ENCODE results near the gene MEGF6. TPM values are rescaled to one million over a fixed set of nuclear protein-coding genes. Genes with fewer than 3 reads are reported as not detected.

Gene MEGF6
- total RNA-seq, 1 experiment from 2014 or later: 65.3 TPM

DNA sequence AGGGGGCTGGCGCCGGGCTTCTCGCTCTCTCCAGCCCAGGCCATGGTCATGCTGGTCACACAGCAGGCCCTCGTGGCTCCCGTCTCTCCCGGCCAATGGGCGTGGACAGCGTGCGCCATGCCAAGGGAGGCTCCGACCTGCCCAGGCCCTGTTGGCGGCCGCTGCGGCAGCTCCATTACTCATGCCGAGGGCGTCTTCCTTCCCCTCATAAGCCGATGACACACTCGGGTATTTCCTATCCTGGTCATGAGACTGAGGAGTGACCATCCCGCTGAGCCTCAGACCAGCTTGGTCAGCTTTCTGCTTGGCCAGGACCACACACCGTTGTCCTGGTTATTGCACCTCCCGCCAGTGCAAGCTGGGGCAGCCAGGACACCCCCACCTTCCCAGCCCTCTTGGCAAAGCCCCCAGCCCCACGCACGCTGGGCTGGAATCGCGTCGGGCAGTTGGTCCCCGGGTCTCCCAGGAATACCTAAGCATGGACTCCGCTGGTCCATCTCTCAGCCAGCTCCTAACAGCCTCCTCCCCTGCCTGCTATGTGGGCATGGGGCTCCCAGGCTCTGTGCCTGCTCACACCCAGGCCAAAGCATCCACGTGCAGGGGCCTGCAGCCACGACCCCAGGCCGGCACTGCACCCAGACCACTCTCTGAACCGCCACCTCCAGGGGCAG lies 107.0 kb downstream of the MEGF6 start:
- H3K36me3 ChIP-seq (ENCODE audit: low read depth): no peaks in the 10 kb centered on the region
- intact Hi-C loops (cut with micrococcal nuclease; ENCODE audit: unreplicated experiment): loop anchor here (1.0 kb wide), 1 partner anchor 39 kb away; no protein-coding TSS in a partner anchor
- ChIA-PET POLR2A (ENCODE audit: unreplicated experiment) (interaction anchor here (0.5 to 0.6 kb wide), 4 partner anchors 23 to 224 kb away, joined by 3 read pairs; no protein-coding TSS in a partner anchor), CTCF (interaction anchor here (0.8 to 1.4 kb wide), 3 partner anchors 13 to 115 kb away, joined by 3 to 6 read pairs (median 5); no protein-coding TSS in a partner anchor)
- peak; percentile 88 to 93 for DNase-seq
- no peaks in the 10 kb centered on the region for H3K79me2 ChIP-seq (ENCODE audit: low read depth)
- BruUV-seq (replicated peaks): no TSS peak
- H3F3A ChIP-seq (ENCODE audit: insufficient read depth, low read depth): peaks cover 19% of the 10 kb centered on the region; the same call in 1 of the 2 replicates
- no peaks in the 10 kb centered on the region for H3K9me3 ChIP-seq (ENCODE audit: insufficient read depth, low read depth)
- H3K27me3 ChIP-seq (ENCODE audit: insufficient read depth, low read depth): no peaks in the 10 kb centered on the region
- H4K20me1 ChIP-seq (ENCODE audit: insufficient read depth): peaks cover 3% of the 10 kb centered on the region
- H3K4me2 ChIP-seq: peak overlapping the region; percentile 54
- H3K4me1 ChIP-seq (replicated peaks; ENCODE audit: insufficient read depth): peaks cover 31% of the 10 kb centered on the region
- peak overlapping the region; percentile 69 for H3K27ac ChIP-seq
- TF ChIP-seq EZH2 (IDR thresholded peaks at IDR 0.05; ENCODE audit: low read depth): no peak
- TF ChIP-seq, protein P1, sequence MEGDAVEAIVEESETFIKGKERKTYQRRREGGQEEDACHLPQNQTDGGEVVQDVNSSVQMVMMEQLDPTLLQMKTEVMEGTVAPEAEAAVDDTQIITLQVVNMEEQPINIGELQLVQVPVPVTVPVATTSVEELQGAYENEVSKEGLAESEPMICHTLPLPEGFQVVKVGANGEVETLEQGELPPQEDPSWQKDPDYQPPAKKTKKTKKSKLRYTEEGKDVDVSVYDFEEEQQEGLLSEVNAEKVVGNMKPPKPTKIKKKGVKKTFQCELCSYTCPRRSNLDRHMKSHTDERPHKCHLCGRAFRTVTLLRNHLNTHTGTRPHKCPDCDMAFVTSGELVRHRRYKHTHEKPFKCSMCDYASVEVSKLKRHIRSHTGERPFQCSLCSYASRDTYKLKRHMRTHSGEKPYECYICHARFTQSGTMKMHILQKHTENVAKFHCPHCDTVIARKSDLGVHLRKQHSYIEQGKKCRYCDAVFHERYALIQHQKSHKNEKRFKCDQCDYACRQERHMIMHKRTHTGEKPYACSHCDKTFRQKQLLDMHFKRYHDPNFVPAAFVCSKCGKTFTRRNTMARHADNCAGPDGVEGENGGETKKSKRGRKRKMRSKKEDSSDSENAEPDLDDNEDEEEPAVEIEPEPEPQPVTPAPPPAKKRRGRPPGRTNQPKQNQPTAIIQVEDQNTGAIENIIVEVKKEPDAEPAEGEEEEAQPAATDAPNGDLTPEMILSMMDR (conservative IDR thresholded peaks at IDR 0.05): no peak
- H3K9me2 ChIP-seq (ENCODE audit: insufficient read depth): no peaks in the 10 kb centered on the region
- no peak overlapping the region for H3K4me3 ChIP-seq
- H2AFZ ChIP-seq: no peak overlapping the region

DNA sequence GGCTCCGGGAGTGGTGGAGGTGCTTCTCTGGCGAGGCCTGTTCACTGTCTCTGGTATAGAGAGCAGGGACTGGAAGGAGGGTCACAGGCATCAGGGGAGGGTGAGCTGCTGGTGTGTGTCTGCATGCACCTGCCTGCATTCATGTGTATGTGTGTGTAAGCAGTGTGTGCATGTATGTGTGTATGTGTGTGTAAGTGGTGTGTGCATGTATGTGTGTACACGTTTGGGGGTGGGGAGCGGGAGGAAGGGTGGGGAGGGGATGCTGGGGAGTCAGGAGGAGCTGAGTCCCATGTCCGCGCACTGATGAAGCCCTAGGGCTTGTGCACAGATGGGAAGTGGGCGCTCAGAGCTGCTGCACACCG lies 107.8 kb downstream of the MEGF6 start:
- POLR2A ChIA-PET (ENCODE audit: unreplicated experiment): interaction anchor here (0.6 kb wide), 2 partner anchors 22 to 225 kb away, joined by 3 read pairs; no protein-coding TSS in a partner anchor
- peak overlapping the region; percentile 35; the same call in 1 of the 2 replicates for H3K4me2 ChIP-seq

DNA sequence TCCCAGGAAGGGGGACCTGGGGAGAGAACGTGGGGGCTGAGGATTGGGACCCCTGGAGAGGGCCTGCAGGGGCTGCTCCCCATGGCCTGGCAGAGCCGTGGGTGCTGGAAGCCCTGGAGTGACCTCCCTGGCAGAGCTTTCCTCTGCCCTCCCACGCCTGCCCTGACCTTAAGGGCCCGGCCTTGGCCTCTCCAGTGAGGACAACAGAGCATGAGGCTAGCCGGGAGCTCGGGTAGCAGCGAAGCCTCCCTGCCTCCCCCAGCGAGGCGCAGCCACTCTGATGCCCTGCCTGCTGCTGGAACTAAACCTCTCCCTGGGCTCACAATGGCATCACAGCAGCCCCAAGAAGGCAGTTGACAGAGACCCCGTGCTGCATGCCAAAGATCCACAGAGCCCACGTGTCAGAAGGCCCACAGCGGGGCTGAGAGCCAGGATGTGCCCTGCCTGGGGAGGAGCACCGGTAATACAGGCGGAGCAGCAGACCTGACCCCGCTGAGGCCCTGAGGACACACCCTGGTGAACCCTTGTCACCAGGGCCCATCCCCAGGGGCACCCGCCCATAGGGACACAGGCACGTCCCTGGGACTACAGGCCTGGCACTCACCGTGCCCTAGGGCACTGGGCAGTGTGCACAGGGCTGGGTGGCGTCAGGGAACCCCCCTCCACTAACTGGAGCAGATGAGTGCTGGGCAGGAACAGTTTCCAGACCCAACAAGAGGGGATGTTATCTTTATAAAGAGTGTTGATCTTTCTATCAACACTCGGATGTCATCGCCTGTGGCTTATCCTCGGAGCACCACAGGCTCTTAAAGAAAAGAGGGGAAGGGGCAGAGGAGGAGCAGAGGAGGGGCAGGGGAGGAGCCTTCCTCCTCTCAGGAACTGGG lies 108.4 kb downstream of the MEGF6 start:
- H3K27me3 ChIP-seq (ENCODE audit: insufficient read depth, low read depth): no peaks in the 10 kb centered on the region
- H3K4me2 ChIP-seq: no peak overlapping the region
- no peaks in the 10 kb centered on the region for H3K36me3 ChIP-seq (ENCODE audit: low read depth)
- CTCF ChIA-PET: no interaction called here
- DNase-seq: no peak
- TF ChIP-seq, protein P1 (conservative IDR thresholded peaks at IDR 0.05): no peak
- H3K4me1 ChIP-seq (replicated peaks; ENCODE audit: insufficient read depth): peaks cover 31% of the 10 kb centered on the region
- no peak overlapping the region for H2AFZ ChIP-seq
- no peaks in the 10 kb centered on the region for H3K79me2 ChIP-seq (ENCODE audit: low read depth)
- no peaks in the 10 kb centered on the region for H3K9me3 ChIP-seq (ENCODE audit: insufficient read depth, low read depth)
- no peak overlapping the region for H3K4me3 ChIP-seq
- intact Hi-C loops (cut with micrococcal nuclease; ENCODE audit: unreplicated experiment): no loop called here
- POLR2A ChIA-PET (ENCODE audit: unreplicated experiment): no interaction called here
- no peak overlapping the region for H3K27ac ChIP-seq
- peaks cover 19% of the 10 kb centered on the region; the same call in 1 of the 2 replicates for H3F3A ChIP-seq (ENCODE audit: insufficient read depth, low read depth)
- H4K20me1 ChIP-seq (ENCODE audit: insufficient read depth): no peaks in the 10 kb centered on the region
- no peaks in the 10 kb centered on the region for H3K9me2 ChIP-seq (ENCODE audit: insufficient read depth)
- BruUV-seq (replicated peaks): no TSS peak

More for the DNA sequence above, 107.8 kb downstream of the MEGF6 start:
- no peaks in the 10 kb centered on the region for H3K9me2 ChIP-seq (ENCODE audit: insufficient read depth)
- H3K9me3 ChIP-seq (ENCODE audit: insufficient read depth, low read depth): no peaks in the 10 kb centered on the region
- H3K27ac ChIP-seq: peak overlapping the region; percentile 62
- no peak overlapping the region for H2AFZ ChIP-seq
- TF ChIP-seq, protein P1 (conservative IDR thresholded peaks at IDR 0.05): no peak
- no peak for TF ChIP-seq EZH2 (IDR thresholded peaks at IDR 0.05; ENCODE audit: low read depth)
- intact Hi-C loops (cut with micrococcal nuclease; ENCODE audit: unreplicated experiment): no loop called here
- H3K27me3 ChIP-seq (ENCODE audit: insufficient read depth, low read depth): no peaks in the 10 kb centered on the region
- CTCF ChIA-PET: interaction anchor here (0.8 to 1.4 kb wide), 3 partner anchors 13 to 115 kb away, joined by 3 to 6 read pairs (median 5); no protein-coding TSS in a partner anchor
- no peaks in the 10 kb centered on the region for H3K36me3 ChIP-seq (ENCODE audit: low read depth)
- no peaks in the 10 kb centered on the region for H3K79me2 ChIP-seq (ENCODE audit: low read depth)
- DNase-seq: no peak
- no peak overlapping the region for H3K4me3 ChIP-seq
- H3K4me1 ChIP-seq (replicated peaks; ENCODE audit: insufficient read depth): peaks cover 31% of the 10 kb centered on the region
- H4K20me1 ChIP-seq (ENCODE audit: insufficient read depth): peaks cover 3% of the 10 kb centered on the region
- no TSS peak for BruUV-seq (replicated peaks)
- H3F3A ChIP-seq (ENCODE audit: insufficient read depth, low read depth): peaks cover 19% of the 10 kb centered on the region; the same call in 1 of the 2 replicates

All from PC-9 (cell line).